NCI-H1048 (cell line): ENCODE data around the gene ZNF189.

Experiments
- DNase-seq: peaks from one replicate; lab custom pipeline; 2025; lab: John Stamatoyannopoulos, UW

Gene ZNF189

GRCh38 chr9:101453776-101454570, 55.3 kb downstream of the ZNF189 start:
- no peak for DNase-seq

GRCh38 chr9:101455656-101456240, 57.1 kb downstream of the ZNF189 start:
- no peak for DNase-seq

GRCh38 chr9:101457003-101457402, 58.4 kb downstream of the ZNF189 start:
- no peak for DNase-seq

- DNase-seq: peak; percentile 24
Observed at GRCh38 chr9:101458963-101459631, 60.4 kb downstream of the ZNF189 start.
